GM12878 (cell line): ENCODE results near the gene HNMT. TPM values are rescaled to one million over a fixed set of nuclear protein-coding genes. Genes with fewer than 3 reads are reported as not detected.

ENCODE experiments used
- ATAC-seq: fragments of 200-7000 bp; cut with Tn5 transposase; 3 replicates; pipeline ENCODE4 v1.9.1; 2020; ENCODE audit warnings: mild to moderate bottlenecking, moderate library complexity
- BruUV-seq: library from RNA; stranded (reverse); fragments of 400-500 nt; replicated peaks from 2 replicates; lab custom pipeline; 2021; lab: Mats Ljungman, UMichigan
- CTCF ChIA-PET: fragments of 300-600 bp; sonication (Branson Sonifier 250); formaldehyde crosslinking; extraction: SDS; loops from one replicate; lab custom pipeline; 2021; ENCODE audit warnings: inconsistent platforms; lab: Yijun Ruan, JAX
- POLR2A ChIA-PET: fragments of 350-600 bp; formaldehyde crosslinking; extraction: SDS; loops from one replicate; lab custom pipeline; 2021; ENCODE audit warnings: inconsistent platforms; lab: Charles Lee
- RAD21 ChIA-PET: fragments of 300-600 bp; sonication (Branson Sonifier 250); formaldehyde crosslinking; loops from one replicate; lab custom pipeline; 2023; ENCODE audit warnings: antibody characterized with exemption; ENCODE audit not compliant: unreplicated experiment; lab: Charles Lee
- SMC1A ChIA-PET: fragments of 300-600 bp; sonication (Branson Sonifier 250); formaldehyde crosslinking; loops from one replicate; lab custom pipeline; 2023; ENCODE audit not compliant: unreplicated experiment, uncharacterized antibody; lab: Charles Lee
- DNase-seq: peaks from one replicate; pipeline ENCODE4 v3.0.0-alpha.2; 2011; ENCODE audit warnings: low read depth, low spot score
- FAIRE-seq: peaks from 3 replicates; lab custom pipeline; 2011; peaks lifted over from hg19 to GRCh38; lab: Jason Lieb, UNC
- H2AFZ ChIP-seq: 2 replicates; pipeline ENCODE4 v1.6.0; 2011; ENCODE audit warnings: low read depth, low read length, control low read depth; ENCODE audit not compliant: control insufficient read depth
- H3K27ac ChIP-seq: 2 replicates; pipeline ENCODE4 v1.5.1; 2011; ENCODE audit warnings: control low read depth; ENCODE audit not compliant: control insufficient read depth, insufficient read depth
- H3K27me3 ChIP-seq, 2 experiments: replicated peaks in 1 of 2; 2 replicates each; pipeline versions ENCODE4 v1.6.0 to v1.6.1; 2011; ENCODE audit warnings: low read length in 1 of 2; ENCODE audit not compliant: control insufficient read depth in 2 of 2, insufficient read depth in 2 of 2
- H3K36me3 ChIP-seq, 2 experiments: 2 replicates each; pipeline ENCODE4 v1.5.1; 2011; ENCODE audit warnings: low read length in 1 of 2; ENCODE audit not compliant: control insufficient read depth in 2 of 2, insufficient read depth in 2 of 2
- H3K4me1 ChIP-seq: 2 replicates; pipeline ENCODE4 v1.6.1; 2011; ENCODE audit warnings: mild to moderate bottlenecking, low read length, moderate library complexity, mixed read lengths; ENCODE audit not compliant: control insufficient read depth, insufficient read depth
- H3K4me2 ChIP-seq: 2 replicates; pipeline ENCODE4 v1.6.0; 2011; ENCODE audit warnings: control low read depth; ENCODE audit not compliant: control insufficient read depth, insufficient read depth
- H3K4me3 ChIP-seq: fragments of 200-600 bp; sonication (generic); 2 replicates; pipeline ENCODE4 v1.5.1; 2016
- H3K79me2 ChIP-seq: 2 replicates; pipeline ENCODE4 v1.6.0; 2011; ENCODE audit warnings: low read length; ENCODE audit not compliant: control insufficient read depth, insufficient read depth
- H3K9ac ChIP-seq: 2 replicates; pipeline ENCODE4 v1.8.0; 2011; ENCODE audit warnings: low read length, control low read depth, mixed read lengths; ENCODE audit not compliant: control insufficient read depth, insufficient read depth
- H3K9me3 ChIP-seq: replicated peaks from 3 replicates; pipeline ENCODE4 v1.5.1; 2011; ENCODE audit warnings: mild to moderate bottlenecking, low read length; ENCODE audit not compliant: control insufficient read depth, insufficient read depth
- H4K20me1 ChIP-seq: 2 replicates; pipeline ENCODE4 v1.6.0; 2011; ENCODE audit not compliant: control insufficient read depth, insufficient read depth
- ASH2L ChIP-seq: fragments of 300-600, 200-600 bp; sonication (generic); IDR thresholded peaks from 2 replicates; pipeline ENCODE4 v1.6.1; 2017; ENCODE audit warnings: low read depth, mild to moderate bottlenecking, borderline replicate concordance
- KAT2A ChIP-seq: conservative IDR thresholded peaks from 2 replicates; pipeline ENCODE4 v1.6.1; 2011; ENCODE audit warnings: low read depth, low read length; ENCODE audit not compliant: control insufficient read depth
- KDM1A ChIP-seq: fragments of 200-600 bp; sonication (generic); IDR thresholded peaks from 2 replicates; pipeline ENCODE4 v1.6.1; 2016; ENCODE audit warnings: borderline replicate concordance
- MTA3 ChIP-seq: IDR thresholded peaks from 2 replicates; pipeline ENCODE4 v1.6.1; 2012; ENCODE audit warnings: low read length, inconsistent platforms, borderline replicate concordance
- MYB ChIP-seq: fragments of 150-350 bp; IDR thresholded peaks from 2 replicates; pipeline ENCODE4 v1.6.1; 2014; ENCODE audit warnings: mild to moderate bottlenecking, low read depth, low read length, borderline replicate concordance
- PBX3 ChIP-seq: IDR thresholded peaks from 2 replicates; pipeline ENCODE4 v1.6.1; 2011; ENCODE audit warnings: mild to moderate bottlenecking, low read depth, low read length, moderate library complexity; ENCODE audit not compliant: insufficient replicate concordance
- RELB ChIP-seq: fragments of 450-650 bp; IDR thresholded peaks from 2 replicates; pipeline ENCODE4 v1.6.1; 2017; ENCODE audit warnings: low read depth, mild to moderate bottlenecking, moderate library complexity
- USF2 ChIP-seq: IDR thresholded peaks from 2 replicates; pipeline ENCODE4 v1.6.1; 2011; ENCODE audit warnings: low read depth, low read length, improper control_type of control experiment, borderline replicate concordance
- ZBTB11 ChIP-seq: fragments of 450-650 bp; formaldehyde crosslinking; IDR thresholded peaks from 2 replicates; pipeline ENCODE4 v1.5.0; 2022; ENCODE audit warnings: mild to moderate bottlenecking, missing genetic modification characterization
- ZBTB40 ChIP-seq: fragments of 450-650 bp; IDR thresholded peaks from 2 replicates; pipeline ENCODE4 v1.6.1; 2016; ENCODE audit warnings: mild to moderate bottlenecking, moderate library complexity, borderline replicate concordance
- ZNF274 ChIP-seq: IDR thresholded peaks from one replicate; pipeline ENCODE4 v1.8.0; 2011; ENCODE audit not compliant: insufficient read length, insufficient read depth
- whole genome bisulfite sequencing: methylation state at CpG from one replicate; pipeline ENCODE4 v1.1.6; 2016; ENCODE audit warnings: low lambda C conversion rate; ENCODE audit not compliant: insufficient replicate concordance, insufficient coverage; ENCODE audit errors: missing lambda C conversion rate; 5-methylcytosine and 5-hydroxymethylcytosine counted together
- in situ Hi-C: fragments of 300-500 bp; cut with MboI; formaldehyde crosslinking; loops from 9 replicates; pipeline ENCODE4 v1.14.3; 2018; ENCODE audit warnings: mixed read lengths
- intact Hi-C: fragments of 100-400 bp; cut with micrococcal nuclease; formaldehyde crosslinking; loops from one replicate; pipeline ENCODE4 v1.14.2; 2022; ENCODE audit not compliant: unreplicated experiment
- polyA plus RNA-seq, 11 experiments: library from polyadenylated mRNA; depleted of rRNA in 4 of 11; unstranded in 6 of 11; stranded (reverse) in 5 of 11; fragments of >200 nt; fragmentation: Nextera tagmentation in 4 of 11; fragmentation: Illumina TruSeq in 1 of 11; extraction: Ambion mirVana in 4 of 11; extraction: Trizol in 1 of 11; gene quantifications; 1 replicate in 1 of 11; 2 replicates in 10 of 11; pipeline versions ENCODE4 v1.2.1 to v1.2.3, GENCODE V29; 2011 to 2016; ENCODE audit warnings: inconsistent platforms in 2 of 11, missing spikeins in 2 of 11, low read depth in 1 of 11
- total RNA-seq, 4 experiments: library from RNA; depleted of rRNA in 3 of 4; stranded (reverse); fragments of >200 nt in 3 of 4; fragmentation: Illumina TruSeq in 1 of 4; extraction: Trizol in 1 of 4; gene quantifications; 2 replicates each; pipeline versions ENCODE4 v1.2.1 to v1.2.3, GENCODE V29; 2013 to 2021

HNMT gene
- total and polyA plus RNA-seq, 10 of the 15 experiments (the other 5 are each of a cell fraction or from before 2014, with no cell fraction given) = not detected

- ChIA-PET POLR2A (no interaction called here), SMC1A (interaction anchor here (0.7 to 1.0 kb wide), 2 partner anchors 9 to 111 kb away, joined by 3 to 4 read pairs; no protein-coding TSS in a partner anchor), CTCF (interaction anchor here (1.0 to 1.4 kb wide), 2 partner anchors 9 to 24 kb away, joined by 3 read pairs; no protein-coding TSS in a partner anchor), RAD21 (interaction anchor here (1.6 kb wide), 1 partner anchor 9 kb away, joined by 3 read pairs; no protein-coding TSS in a partner anchor)
- BruUV-seq = no TSS peak
- Histone ChIP-seq H4K20me1 (no peaks in the 10 kb centered on the region), H2AFZ (no peak overlapping the region), H3K4me3 (no peak overlapping the region), H3K36me3 (no peaks in the 10 kb centered on the region), H3K4me1 (no peaks in the 10 kb centered on the region), H3K27ac (no peak overlapping the region), H3K9me3 (no peaks in the 10 kb centered on the region), H3K9ac (no peak overlapping the region), H3K4me2 (no peak overlapping the region), H3K79me2 (no peaks in the 10 kb centered on the region), H3K27me3 (no peaks in the 10 kb centered on the region)
- WGBS = 48% methylated on average over 5 of the region's 5 CpGs
- in situ Hi-C loops = no loop called here
- DNase-seq (no peak), FAIRE-seq (no peak), ATAC-seq (no peak)
- intact Hi-C loops = no loop called here
- no peak for TF ChIP-seq KAT2A
- no peak for TF ChIP-seq MYB
- TF ChIP-seq ZNF274 = no peak
- TF ChIP-seq USF2 = no peak
- TF ChIP-seq ASH2L = no peak
- no peak for TF ChIP-seq ZBTB11 (CRISPR knock-in tag)
- no peak for TF ChIP-seq KDM1A
- no peak for TF ChIP-seq ZBTB40
- TF ChIP-seq MTA3 = no peak
- TF ChIP-seq RELB = no peak
- no peak for TF ChIP-seq PBX3
Measured at GRCh38 chr2:138040616-138041015, 76.3 kb downstream of the HNMT start.
